Mesenchymal stem cell (in vitro differentiated cells and primary cell): ENCODE measurements around the gene MOB3B.

ENCODE experiments used
- DNase-seq: peaks from one replicate; pipeline ENCODE4 v3.0.0-alpha.2; 2013
- H2AFZ ChIP-seq: one replicate; pipeline ENCODE4 v1.6.1; 2013; ENCODE audit warnings: low read depth, mild to moderate bottlenecking, control low read depth, inconsistent platforms, low read length, moderate library complexity
- H2AK5ac ChIP-seq: 2 replicates; pipeline ENCODE4 v1.6.1; 2013; ENCODE audit warnings: low read length, moderate library complexity, mild to moderate bottlenecking, inconsistent platforms; ENCODE audit not compliant: severe bottlenecking
- H2BK120ac ChIP-seq: one replicate; pipeline ENCODE4 v1.6.1; 2013; ENCODE audit warnings: low read depth, mild to moderate bottlenecking, inconsistent platforms, low read length, moderate library complexity
- H2BK12ac ChIP-seq, 2 experiments: one replicate each; pipeline ENCODE4 v1.6.1; 2013; ENCODE audit warnings: inconsistent platforms in 2 of 2, low read length in 2 of 2, mild to moderate bottlenecking in 2 of 2, moderate library complexity in 2 of 2, control low read depth in 1 of 2
- H2BK15ac ChIP-seq: one replicate; pipeline ENCODE4 v1.6.1; 2013; ENCODE audit warnings: mild to moderate bottlenecking, low read depth, inconsistent platforms; ENCODE audit not compliant: poor library complexity, severe bottlenecking
- H2BK5ac ChIP-seq: 2 replicates; pipeline ENCODE4 v1.6.1; 2013; ENCODE audit warnings: low read depth, mild to moderate bottlenecking, low read length, control low read depth, inconsistent platforms; ENCODE audit not compliant: poor library complexity, severe bottlenecking
- H3K14ac ChIP-seq, 2 experiments: one replicate each; pipeline ENCODE4 v1.6.1; 2013; ENCODE audit warnings: inconsistent platforms in 2 of 2, low read length in 2 of 2, control low read depth in 1 of 2, mild to moderate bottlenecking in 1 of 2, moderate library complexity in 1 of 2
- H3K18ac ChIP-seq, 2 experiments: one replicate each; pipeline ENCODE4 v1.6.1; 2013; ENCODE audit warnings: inconsistent platforms in 2 of 2, low read length in 2 of 2, control low read depth in 1 of 2, low read depth in 1 of 2, mild to moderate bottlenecking in 1 of 2
- H3K23ac ChIP-seq, 2 experiments: one replicate each; pipeline ENCODE4 v1.6.1; 2013; ENCODE audit warnings: inconsistent platforms in 2 of 2, low read length in 2 of 2, mild to moderate bottlenecking in 2 of 2, moderate library complexity in 2 of 2, control low read depth in 1 of 2
- H3K27ac ChIP-seq: 2 replicates; pipeline ENCODE4 v1.5.1; 2013; ENCODE audit warnings: mild to moderate bottlenecking, moderate library complexity, low read length, control low read depth, inconsistent platforms; ENCODE audit not compliant: poor library complexity, severe bottlenecking
- H3K27me3 ChIP-seq, 2 experiments: 2 replicates each; pipeline versions ENCODE4 v1.6.1 to v1.7.0; 2013; ENCODE audit warnings: low read length in 2 of 2, mild to moderate bottlenecking in 2 of 2, moderate library complexity in 2 of 2, control low read depth in 1 of 2, inconsistent platforms in 1 of 2; ENCODE audit not compliant: control insufficient read depth in 1 of 2, insufficient read depth in 1 of 2
- H3K36me3 ChIP-seq, 2 experiments: 2 replicates each; pipeline versions ENCODE4 v1.6.1 to v1.7.0; 2013; ENCODE audit warnings: low read length in 2 of 2, control low read depth in 1 of 2, inconsistent platforms in 1 of 2, low read depth in 1 of 2, mild to moderate bottlenecking in 1 of 2; ENCODE audit not compliant: insufficient read depth in 2 of 2, control insufficient read depth in 1 of 2
- H3K4ac ChIP-seq, 2 experiments: one replicate each; pipeline ENCODE4 v1.6.1; 2013; ENCODE audit warnings: inconsistent platforms in 2 of 2, low read length in 2 of 2, mild to moderate bottlenecking in 2 of 2, moderate library complexity in 2 of 2, control low read depth in 1 of 2, low read depth in 1 of 2
- H3K4me1 ChIP-seq: 2 replicates; pipeline ENCODE4 v1.6.1; 2013; ENCODE audit warnings: low read depth, low read length, control low read depth; ENCODE audit not compliant: control insufficient read depth, insufficient read depth
- H3K4me2 ChIP-seq: 2 replicates; pipeline ENCODE4 v1.6.1; 2013; ENCODE audit warnings: low read length, mild to moderate bottlenecking, inconsistent platforms; ENCODE audit not compliant: poor library complexity, severe bottlenecking
- H3K4me3 ChIP-seq, 2 experiments: 2 replicates each; pipeline versions ENCODE4 v1.5.1 to v1.7.0; 2013; ENCODE audit warnings: low read length in 2 of 2, mild to moderate bottlenecking in 2 of 2, control low read depth in 1 of 2, low read depth in 1 of 2; ENCODE audit not compliant: insufficient read depth in 1 of 2
- H3K79me1 ChIP-seq: replicated peaks from 2 replicates; pipeline ENCODE4 v1.6.1; 2013; ENCODE audit warnings: mild to moderate bottlenecking, control low read depth, low read length, inconsistent platforms; ENCODE audit not compliant: poor library complexity, severe bottlenecking
- H3K9ac ChIP-seq: 2 replicates; pipeline ENCODE4 v1.7.0; 2013; ENCODE audit warnings: mild to moderate bottlenecking, low read length, moderate library complexity
- H3K9me3 ChIP-seq: 2 replicates; pipeline ENCODE4 v1.7.0; 2013; ENCODE audit warnings: mild to moderate bottlenecking, low read length; ENCODE audit not compliant: control insufficient read depth
- H4K8ac ChIP-seq: one replicate; pipeline ENCODE4 v1.6.1; 2013; ENCODE audit warnings: inconsistent platforms, mild to moderate bottlenecking, low read length, moderate library complexity
- H4K91ac ChIP-seq: one replicate; pipeline ENCODE4 v1.6.1; 2013; ENCODE audit warnings: mild to moderate bottlenecking, low read length, inconsistent platforms
- WGBS: methylation state at CpG from one replicate; pipeline ENCODE4 v1.1.7; 2013; ENCODE audit warnings: mixed read lengths; 5-methylcytosine and 5-hydroxymethylcytosine counted together

MOB3B gene

GRCh38 chr9:27437652-27438373 lies 91.8 kb downstream of the MOB3B start:
- H2BK15ac ChIP-seq: no peak overlapping the region
- no peaks in the 10 kb centered on the region for H3K36me3 ChIP-seq
- no peak overlapping the region for H2BK5ac ChIP-seq
- no peak overlapping the region for H2BK120ac ChIP-seq
- no peak overlapping the region for H3K9ac ChIP-seq
- H2BK12ac ChIP-seq: peak overlapping the region in 1 of 2 experiments; percentile 31
- H3K23ac ChIP-seq: no peak overlapping the region
- no peak overlapping the region for H3K4ac ChIP-seq
- no peak overlapping the region for H4K91ac ChIP-seq
- H3K14ac ChIP-seq: no peak overlapping the region
- WGBS: 78% methylated on average over 6 of the region's 6 CpGs
- no peak overlapping the region for H3K18ac ChIP-seq
- no peaks in the 10 kb centered on the region for H3K27me3 ChIP-seq
- H2AK5ac ChIP-seq: no peak overlapping the region
- H3K27ac ChIP-seq: no peak overlapping the region
- H3K9me3 ChIP-seq: no peaks in the 10 kb centered on the region
- H4K8ac ChIP-seq: no peak overlapping the region
- no peak for DNase-seq
- H3K4me3 ChIP-seq: no peak overlapping the region
- no peak overlapping the region for H2AFZ ChIP-seq
- peaks cover 2% of the 10 kb centered on the region for H3K4me1 ChIP-seq
- H3K79me1 ChIP-seq: no peaks in the 10 kb centered on the region
- no peak overlapping the region for H3K4me2 ChIP-seq

- Histone ChIP-seq H3K9me3 (no peaks in the 10 kb centered on the region), H3K9ac (no peak overlapping the region), H2BK15ac (no peak overlapping the region), H4K8ac (no peak overlapping the region), H3K4me1 (peaks cover 2% of the 10 kb centered on the region), H3K79me1 (no peaks in the 10 kb centered on the region), H3K18ac (no peak overlapping the region), H3K36me3 (no peaks in the 10 kb centered on the region), H2AFZ (no peak overlapping the region), H3K4ac (no peak overlapping the region), H2BK12ac (no peak overlapping the region), H2AK5ac (no peak overlapping the region), H3K27ac (no peak overlapping the region), H2BK120ac (no peak overlapping the region), H3K4me2 (no peak overlapping the region), H4K91ac (no peak overlapping the region), H2BK5ac (no peak overlapping the region), H3K27me3 (no peaks in the 10 kb centered on the region), H3K14ac (no peak overlapping the region), H3K23ac (no peak overlapping the region), H3K4me3 (no peak overlapping the region)
- DNase-seq: no peak
- WGBS: 75% methylated on average over 3 of the region's 3 CpGs
Measured at GRCh38 chr9:27436234-27436633, 93.4 kb downstream of the MOB3B start.

GRCh38 chr9:27433631-27434325 lies 95.8 kb downstream of the MOB3B start:
- no peak overlapping the region for H3K4ac ChIP-seq

GRCh38 chr9:27432308-27432707 lies 97.3 kb downstream of the MOB3B start:
- Histone ChIP-seq H3K18ac (no peak overlapping the region), H2AFZ (no peak overlapping the region), H3K4me2 (no peak overlapping the region), H3K9me3 (no peaks in the 10 kb centered on the region), H2AK5ac (no peak overlapping the region), H3K14ac (no peak overlapping the region), H3K4me1 (no peaks in the 10 kb centered on the region), H3K27ac (no peak overlapping the region), H3K27me3 (no peaks in the 10 kb centered on the region), H3K9ac (no peak overlapping the region), H2BK120ac (no peak overlapping the region), H2BK12ac (no peak overlapping the region), H3K79me1 (no peaks in the 10 kb centered on the region), H4K8ac (no peak overlapping the region), H4K91ac (no peak overlapping the region), H3K4me3 (no peak overlapping the region), H3K4ac (no peak overlapping the region), H2BK5ac (no peak overlapping the region), H3K36me3 (no peaks in the 10 kb centered on the region), H3K23ac (no peak overlapping the region), H2BK15ac (no peak overlapping the region)
- DNase-seq: no peak
- 100% methylated on average over 2 of the region's 3 CpGs for WGBS

More at GRCh38 chr9:27433631-27434325, 95.8 kb downstream of the MOB3B start:
- no peak overlapping the region for H3K4me2 ChIP-seq
- no peak for DNase-seq
- H3K18ac ChIP-seq: no peak overlapping the region
- H3K4me3 ChIP-seq: no peak overlapping the region
- H3K27me3 ChIP-seq: no peaks in the 10 kb centered on the region
- H4K91ac ChIP-seq: no peak overlapping the region
- H3K23ac ChIP-seq: no peak overlapping the region
- no peak overlapping the region for H3K9ac ChIP-seq
- no peak overlapping the region for H2AFZ ChIP-seq
- no peaks in the 10 kb centered on the region for H3K36me3 ChIP-seq
- H3K27ac ChIP-seq: no peak overlapping the region
- WGBS: 27% methylated on average over 3 of the region's 3 CpGs
- no peak overlapping the region for H2BK120ac ChIP-seq
- H3K9me3 ChIP-seq: no peaks in the 10 kb centered on the region
- H2AK5ac ChIP-seq: no peak overlapping the region
- no peak overlapping the region for H2BK5ac ChIP-seq
- H2BK15ac ChIP-seq: no peak overlapping the region
- no peaks in the 10 kb centered on the region for H3K79me1 ChIP-seq
- no peak overlapping the region for H2BK12ac ChIP-seq
- no peak overlapping the region for H3K14ac ChIP-seq
- H3K4me1 ChIP-seq: no peaks in the 10 kb centered on the region
- no peak overlapping the region for H4K8ac ChIP-seq
